BJ (cell line): ENCODE measurements around the gene ALDH1L1. TPM values are rescaled to one million over a fixed set of nuclear protein-coding genes. Genes with fewer than 3 reads are reported as not detected.

Experiments
- CTCF ChIA-PET: fragments of 350-600 bp; formaldehyde crosslinking; extraction: SDS; loops from one replicate; lab custom pipeline; 2021; ENCODE audit warnings: antibody characterized with exemption, inconsistent platforms; lab: Yijun Ruan, JAX
- POLR2A ChIA-PET: fragments of 300-600 bp; sonication (Branson Sonifier 250); formaldehyde crosslinking; extraction: SDS; loops from one replicate; lab custom pipeline; 2021; ENCODE audit warnings: antibody characterized with exemption; lab: Charles Lee
- DNase-seq: peaks from one replicate; pipeline ENCODE4 v3.0.0-alpha.2; 2011; ENCODE audit warnings: low read depth
- H3K27me3 ChIP-seq: 2 replicates; pipeline ENCODE4 v1.6.0; 2011; ENCODE audit warnings: low read length; ENCODE audit not compliant: control insufficient read depth, insufficient read depth
- H3K36me3 ChIP-seq: 2 replicates; pipeline ENCODE4 v1.5.1; 2011; ENCODE audit warnings: low read length; ENCODE audit not compliant: control insufficient read depth, insufficient read depth
- H3K4me3 ChIP-seq: 2 replicates; pipeline ENCODE4 v1.5.1; 2011; ENCODE audit warnings: low read depth, mild to moderate bottlenecking, control low read depth, low read length
- polyA plus RNA-seq: library from polyadenylated mRNA; depleted of rRNA; stranded (reverse); fragments of >200 nt; gene quantifications from 2 replicates; pipeline ENCODE4 v1.2.3, GENCODE V29; 2011
- TF ChIP-seq, protein P1 (sequence below): IDR thresholded peaks from 2 replicates; pipeline ENCODE4 v1.5.1; 2011; ENCODE audit warnings: low read depth, mild to moderate bottlenecking, control low read depth, inconsistent platforms, low read length, moderate library complexity; ENCODE audit not compliant: insufficient read depth

ALDH1L1 gene
- polyA plus RNA-seq, 1 experiment, result 0.37 TPM

- ChIA-PET CTCF (interaction anchor here (0.6 kb wide), 1 partner anchor 137 kb away, joined by 3 read pairs; no protein-coding TSS in a partner anchor), POLR2A (no interaction called here)
- Histone ChIP-seq H3K4me3 (no peak overlapping the region), H3K36me3 (no peaks in the 10 kb centered on the region), H3K27me3 (no peaks in the 10 kb centered on the region)
- no peak for DNase-seq
- TF ChIP-seq, protein P1, sequence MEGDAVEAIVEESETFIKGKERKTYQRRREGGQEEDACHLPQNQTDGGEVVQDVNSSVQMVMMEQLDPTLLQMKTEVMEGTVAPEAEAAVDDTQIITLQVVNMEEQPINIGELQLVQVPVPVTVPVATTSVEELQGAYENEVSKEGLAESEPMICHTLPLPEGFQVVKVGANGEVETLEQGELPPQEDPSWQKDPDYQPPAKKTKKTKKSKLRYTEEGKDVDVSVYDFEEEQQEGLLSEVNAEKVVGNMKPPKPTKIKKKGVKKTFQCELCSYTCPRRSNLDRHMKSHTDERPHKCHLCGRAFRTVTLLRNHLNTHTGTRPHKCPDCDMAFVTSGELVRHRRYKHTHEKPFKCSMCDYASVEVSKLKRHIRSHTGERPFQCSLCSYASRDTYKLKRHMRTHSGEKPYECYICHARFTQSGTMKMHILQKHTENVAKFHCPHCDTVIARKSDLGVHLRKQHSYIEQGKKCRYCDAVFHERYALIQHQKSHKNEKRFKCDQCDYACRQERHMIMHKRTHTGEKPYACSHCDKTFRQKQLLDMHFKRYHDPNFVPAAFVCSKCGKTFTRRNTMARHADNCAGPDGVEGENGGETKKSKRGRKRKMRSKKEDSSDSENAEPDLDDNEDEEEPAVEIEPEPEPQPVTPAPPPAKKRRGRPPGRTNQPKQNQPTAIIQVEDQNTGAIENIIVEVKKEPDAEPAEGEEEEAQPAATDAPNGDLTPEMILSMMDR, result no peak
These were observed 71.1 kb downstream of the ALDH1L1 start for GRCh38 chr3:126109146-126109879.

DNA sequence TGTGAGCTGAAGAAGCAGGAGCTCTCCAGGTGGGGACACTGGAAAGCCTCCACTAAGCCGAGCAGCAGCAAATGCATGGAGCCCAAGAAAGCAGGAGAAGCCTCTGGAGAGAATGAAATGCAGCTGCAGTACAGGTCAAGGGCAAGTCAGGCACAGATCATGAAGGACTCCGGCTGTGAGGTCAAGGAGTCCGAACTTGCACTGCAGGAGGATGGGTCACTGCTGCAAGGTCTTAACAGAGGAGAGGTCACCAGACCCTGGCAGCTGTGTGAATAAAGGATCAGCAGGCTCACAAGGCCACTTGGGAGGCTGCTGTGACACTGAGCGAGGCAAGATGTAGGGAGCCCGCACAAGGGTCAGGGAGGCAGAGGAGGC, 71.7 kb downstream of the ALDH1L1 start:
- no peaks in the 10 kb centered on the region for H3K36me3 ChIP-seq
- TF ChIP-seq, protein P1, result no peak
- ChIA-PET CTCF (no interaction called here), POLR2A (no interaction called here)
- H3K27me3 ChIP-seq, result no peaks in the 10 kb centered on the region
- no peak overlapping the region for H3K4me3 ChIP-seq
- no peak for DNase-seq

- H3K27me3 ChIP-seq, result no peaks in the 10 kb centered on the region
- POLR2A ChIA-PET, result no interaction called here
- TF ChIP-seq, protein P1, result no peak
- CTCF ChIA-PET, result no interaction called here
- H3K36me3 ChIP-seq, result no peaks in the 10 kb centered on the region
- DNase-seq, result no peak
- H3K4me3 ChIP-seq, result no peak overlapping the region
These were observed 72.3 kb downstream of the ALDH1L1 start for GRCh38 chr3:126107957-126108675.

- Histone ChIP-seq H3K27me3 (no peaks in the 10 kb centered on the region), H3K4me3 (no peak overlapping the region), H3K36me3 (no peaks in the 10 kb centered on the region)
- no peak for DNase-seq
- TF ChIP-seq, protein P1, result no peak
- POLR2A ChIA-PET, result no interaction called here
- CTCF ChIA-PET, result no interaction called here
These were observed 73.0 kb downstream of the ALDH1L1 start for GRCh38 chr3:126107203-126107939.
